Thymus (tissue), 11 donors: ENCODE measurements around the gene FKBP5. TPM values are rescaled to one million over a fixed set of nuclear protein-coding genes. Genes with fewer than 3 reads are reported as not detected.
A peak's percentile ranks its signal among the peaks of the same experiment; 100 is the strongest.

Experiments used
- DNase-seq, 9 donors: peaks; one replicate each; pipeline ENCODE4 v3.0.0-alpha.2; 2013; ENCODE audit warnings: low spot score in 9 of 9, low read depth in 6 of 9, missing footprints in 1 of 9
- H3K27ac ChIP-seq, 2 donors: one replicate each; pipeline ENCODE4 v1.5.1; 2013; ENCODE audit warnings: control low read depth in 1 of 2, low read depth in 1 of 2, low read length in 1 of 2, mild to moderate bottlenecking in 1 of 2, moderate library complexity in 1 of 2
- H3K27me3 ChIP-seq, 2 donors: one replicate each; pipeline ENCODE4 v1.5.1; 2013; ENCODE audit warnings: low read length in 1 of 2; ENCODE audit not compliant: control insufficient read depth in 2 of 2, insufficient read depth in 1 of 2
- H3K36me3 ChIP-seq, 2 donors: one replicate each; pipeline ENCODE4 v1.5.1; 2013; ENCODE audit warnings: low read length in 1 of 2, mild to moderate bottlenecking in 1 of 2, moderate library complexity in 1 of 2; ENCODE audit not compliant: control insufficient read depth in 2 of 2, insufficient read depth in 2 of 2
- H3K4me1 ChIP-seq, 2 donors: one replicate each; pipeline ENCODE4 v1.5.1; 2013; ENCODE audit warnings: low read length in 2 of 2; ENCODE audit not compliant: control insufficient read depth in 2 of 2, insufficient read depth in 2 of 2
- H3K4me3 ChIP-seq, 2 donors: one replicate each; pipeline ENCODE4 v1.5.1; 2013; ENCODE audit warnings: low read length in 2 of 2, control low read depth in 1 of 2, mild to moderate bottlenecking in 1 of 2
- H3K9me3 ChIP-seq, 2 donors: one replicate each; pipeline ENCODE4 v1.5.1; 2013; ENCODE audit warnings: low read length in 1 of 2, mild to moderate bottlenecking in 1 of 2; ENCODE audit not compliant: control insufficient read depth in 2 of 2, insufficient read depth in 1 of 2
- WGBS: extraction: QIAGEN DNeasy Blood & Tissue Kit; methylation state at CpG from one replicate; pipeline ENCODE4 v1.1.7; 2013; 5-methylcytosine and 5-hydroxymethylcytosine counted together
- polyA plus RNA-seq: library from polyadenylated mRNA; stranded (reverse); fragments of 200-250 nt; gene quantifications from one replicate; pipeline ENCODE4 v1.2.3, GENCODE V29; 2013
- total RNA-seq: library from RNA; stranded (reverse); fragments of 120-200 nt; gene quantifications from one replicate; pipeline ENCODE4 v1.2.4, GENCODE V29; 2013
- donor health status: healthy.

The FKBP5 gene
- total and polyA plus RNA-seq, 2 donors = 34.2 to 338 TPM

DNA sequence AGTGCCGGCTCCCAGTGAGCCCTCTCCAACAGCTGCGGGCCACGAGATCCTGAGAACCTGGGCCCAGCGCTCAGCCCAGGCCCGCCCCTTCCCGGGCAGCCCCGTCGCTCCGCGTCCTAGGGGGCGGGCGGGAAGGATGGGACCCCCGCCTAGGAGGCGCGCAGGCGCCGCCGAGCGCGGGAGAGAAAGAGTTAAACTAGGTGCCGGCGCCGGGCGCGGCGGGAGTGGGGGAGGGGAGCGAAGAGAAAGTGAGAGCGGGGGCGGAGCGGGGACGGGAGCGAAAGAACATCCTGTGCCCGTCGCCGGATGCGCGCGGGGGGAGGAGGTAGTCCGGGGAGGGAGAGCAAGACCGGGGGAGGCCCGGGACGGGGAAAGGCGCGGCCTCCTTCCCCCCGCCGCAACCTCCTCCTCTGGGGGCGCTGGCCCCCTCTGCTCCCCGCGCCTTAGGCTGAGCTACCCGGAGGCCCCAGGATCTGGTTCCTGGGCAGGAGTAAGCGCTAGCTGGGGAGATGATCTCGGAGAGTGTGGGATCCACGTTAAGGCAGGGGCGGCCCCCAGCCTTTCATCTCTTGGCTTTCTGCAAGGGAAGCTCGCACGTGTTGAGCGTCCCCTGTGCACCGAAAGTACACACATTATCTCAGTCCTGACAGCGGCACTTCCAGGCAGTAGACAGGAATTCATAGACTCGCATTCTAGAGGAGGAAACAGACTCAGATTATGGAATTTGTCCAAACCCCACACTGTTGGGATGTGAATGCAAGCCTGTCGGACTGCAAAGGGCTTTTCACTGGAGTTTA, 43.2 kb upstream of the FKBP5 start:
- Histone ChIP-seq H3K4me1 (peaks cover 62 to 87% of the 10 kb centered on the region in 2 donors), H3K27ac (peak overlapping the region; percentile 99 to 100), H3K4me3 (peak overlapping the region; percentile 75 to 92), H3K9me3 (peaks cover 0 to 9% of the 10 kb centered on the region in 2 donors), H3K36me3 (no peaks in the 10 kb centered on the region), H3K27me3 (no peaks in the 10 kb centered on the region)
- DNase-seq = peak; percentile 85 to 98 (median 93)
- WGBS = 1% methylated on average over 61 of the region's 61 CpGs

DNA sequence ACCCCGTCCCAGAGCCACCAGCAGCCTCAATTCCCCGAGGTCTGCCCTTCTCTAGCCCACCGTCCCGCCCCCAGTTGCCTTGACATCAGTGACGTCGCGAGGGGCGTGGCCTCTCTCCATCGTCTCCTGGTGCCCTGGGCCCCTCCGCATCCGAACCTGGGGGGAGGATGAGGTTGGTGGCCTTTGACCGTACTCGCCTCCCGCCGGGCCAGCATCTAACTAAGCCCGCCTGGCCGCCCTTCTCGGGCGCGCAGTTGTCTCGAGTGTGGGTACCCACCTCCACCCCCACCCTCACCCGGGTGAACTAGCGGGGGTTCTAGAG, 42.7 kb upstream of the FKBP5 start:
- under 1% methylated on average over 23 of the region's 23 CpGs for WGBS
- H3K27me3 ChIP-seq = no peaks in the 10 kb centered on the region
- peak overlapping the region; percentile 75 to 92 for H3K4me3 ChIP-seq
- H3K27ac ChIP-seq = peak overlapping the region; percentile 99 to 100
- peaks cover 63 to 87% of the 10 kb centered on the region in 2 donors for H3K4me1 ChIP-seq
- H3K9me3 ChIP-seq = peaks cover 0 to 9% of the 10 kb centered on the region in 2 donors
- peak; percentile 82 to 98 (median 95) for DNase-seq
- H3K36me3 ChIP-seq = no peaks in the 10 kb centered on the region

DNA sequence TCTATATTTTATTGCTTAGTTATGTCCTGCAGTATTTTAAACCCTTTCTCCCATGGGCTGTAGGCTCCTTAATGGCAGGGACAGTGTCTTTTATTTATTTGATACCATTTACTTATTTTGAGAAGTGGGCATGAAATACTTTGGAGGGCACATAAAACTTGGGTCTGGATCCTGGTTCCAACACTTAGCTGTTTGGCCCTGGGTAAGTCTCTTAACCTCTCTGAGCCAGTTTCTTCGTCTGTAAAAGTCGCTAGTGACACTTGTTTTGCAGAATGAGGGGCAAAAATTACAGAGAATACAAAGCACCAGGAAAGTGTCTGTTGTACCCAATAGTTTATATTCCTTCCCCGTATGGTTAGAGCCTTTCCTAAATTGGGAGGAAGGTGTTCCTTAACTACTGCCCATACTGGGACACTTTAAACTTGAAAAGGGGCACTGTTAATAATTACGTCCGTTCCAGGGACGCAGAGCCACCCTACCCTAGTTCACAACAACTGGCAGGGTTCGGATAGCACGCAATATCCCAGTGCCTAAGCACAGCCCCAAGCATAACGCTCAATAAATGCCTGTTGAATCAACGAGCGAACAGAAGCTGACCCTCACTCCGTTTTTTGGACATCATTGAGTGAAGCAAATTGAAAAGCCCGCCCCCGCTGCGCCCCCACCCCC, 42.2 kb upstream of the FKBP5 start:
- no peaks in the 10 kb centered on the region for H3K36me3 ChIP-seq
- H3K27ac ChIP-seq = peak overlapping the region; percentile 99 to 100
- WGBS = 12% methylated on average over 15 of the region's 15 CpGs
- peaks cover 0 to 9% of the 10 kb centered on the region in 2 donors for H3K9me3 ChIP-seq
- peaks cover 65 to 87% of the 10 kb centered on the region in 2 donors for H3K4me1 ChIP-seq
- H3K27me3 ChIP-seq = no peaks in the 10 kb centered on the region
- peak overlapping the region; percentile 75 to 92 for H3K4me3 ChIP-seq
- peak in 1 of 9 donors; percentile 39 for DNase-seq

DNA sequence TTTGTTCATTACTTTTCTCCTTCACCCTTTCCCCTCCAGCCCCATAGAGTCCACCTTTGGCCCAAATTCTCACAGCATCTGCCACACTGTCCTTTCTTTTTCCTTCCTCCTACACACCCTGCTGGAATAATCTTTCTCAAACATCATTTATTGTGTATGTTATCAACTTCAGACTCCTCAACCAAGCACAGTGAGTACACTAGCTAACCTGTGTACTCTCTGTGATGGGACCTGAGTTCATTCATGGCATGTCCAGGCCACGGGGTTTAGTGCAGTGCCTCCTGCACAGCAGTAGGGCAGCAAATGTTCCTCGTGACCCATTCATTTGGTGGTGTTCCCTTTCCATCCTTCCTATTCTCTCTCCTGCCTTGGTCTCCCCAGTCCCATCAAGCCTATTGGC, 41.0 kb upstream of the FKBP5 start:
- Histone ChIP-seq H3K9me3 (peaks cover 0 to 9% of the 10 kb centered on the region in 2 donors), H3K36me3 (no peaks in the 10 kb centered on the region), H3K27me3 (no peaks in the 10 kb centered on the region), H3K4me1 (peaks cover 63 to 88% of the 10 kb centered on the region in 2 donors), H3K27ac (peak overlapping the region; percentile 99 to 100), H3K4me3 (peak overlapping the region in 1 of 2 donors; percentile 80)
- DNase-seq = peak in 1 of 9 donors; percentile 46
- WGBS = 41% methylated on average over 2 of the region's 2 CpGs

DNA sequence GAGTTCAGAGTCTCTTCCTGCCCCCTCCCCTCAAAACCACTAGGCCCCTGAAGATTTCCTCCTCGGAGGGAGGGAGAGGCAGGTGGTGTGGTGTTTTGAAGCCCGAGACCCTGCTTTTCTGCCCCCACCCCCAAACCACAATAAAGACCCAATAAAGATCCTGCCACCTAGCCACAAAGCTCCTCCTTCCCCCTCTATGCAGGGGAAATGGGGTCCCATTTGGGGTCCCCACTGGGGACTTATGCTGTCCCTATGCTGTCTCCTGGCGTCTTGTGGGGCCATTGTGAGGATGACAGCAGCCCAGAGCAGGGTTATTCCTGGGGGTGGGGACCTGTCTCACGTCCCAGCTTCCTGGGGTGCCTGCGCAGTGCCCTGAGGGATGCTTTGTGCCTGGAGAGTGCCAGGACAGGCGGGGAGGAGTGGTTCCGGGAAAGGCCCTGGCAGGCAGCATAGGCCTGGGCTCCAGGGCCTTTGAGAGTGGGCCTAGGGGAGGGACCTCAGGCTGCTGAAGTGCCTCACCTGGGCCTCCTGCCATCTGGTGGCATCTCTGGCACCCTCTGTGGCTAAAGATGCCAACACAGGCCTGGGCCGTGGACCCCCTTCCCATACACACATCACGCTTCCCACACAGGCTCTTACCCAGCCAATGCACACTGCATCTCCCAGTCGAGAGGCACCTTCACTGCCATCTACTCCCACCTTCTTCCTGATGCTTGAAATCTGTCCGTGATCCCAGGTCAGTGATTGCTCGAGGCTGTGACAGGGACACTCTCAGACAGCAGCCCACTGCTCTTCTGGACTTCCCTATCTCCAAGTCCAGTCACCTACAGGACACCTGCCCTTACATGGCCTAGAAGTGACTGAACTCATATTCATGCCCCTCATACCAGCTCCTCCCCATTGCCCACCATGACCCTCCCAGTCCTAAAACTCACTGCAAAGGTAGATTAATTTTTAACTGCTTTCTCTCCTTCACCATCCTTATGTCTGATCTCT, 40.3 kb upstream of the FKBP5 start:
- Histone ChIP-seq H3K36me3 (no peaks in the 10 kb centered on the region), H3K27me3 (no peaks in the 10 kb centered on the region), H3K4me1 (peaks cover 64 to 91% of the 10 kb centered on the region in 2 donors), H3K9me3 (peaks cover 0 to 9% of the 10 kb centered on the region in 2 donors), H3K27ac (peak overlapping the region; percentile 99 to 100), H3K4me3 (peak overlapping the region; percentile 78 to 80)
- WGBS = 19% methylated on average over 12 of the region's 12 CpGs
- peak in 5 of 9 donors; percentile 46 to 86 (median 66) for DNase-seq

DNA sequence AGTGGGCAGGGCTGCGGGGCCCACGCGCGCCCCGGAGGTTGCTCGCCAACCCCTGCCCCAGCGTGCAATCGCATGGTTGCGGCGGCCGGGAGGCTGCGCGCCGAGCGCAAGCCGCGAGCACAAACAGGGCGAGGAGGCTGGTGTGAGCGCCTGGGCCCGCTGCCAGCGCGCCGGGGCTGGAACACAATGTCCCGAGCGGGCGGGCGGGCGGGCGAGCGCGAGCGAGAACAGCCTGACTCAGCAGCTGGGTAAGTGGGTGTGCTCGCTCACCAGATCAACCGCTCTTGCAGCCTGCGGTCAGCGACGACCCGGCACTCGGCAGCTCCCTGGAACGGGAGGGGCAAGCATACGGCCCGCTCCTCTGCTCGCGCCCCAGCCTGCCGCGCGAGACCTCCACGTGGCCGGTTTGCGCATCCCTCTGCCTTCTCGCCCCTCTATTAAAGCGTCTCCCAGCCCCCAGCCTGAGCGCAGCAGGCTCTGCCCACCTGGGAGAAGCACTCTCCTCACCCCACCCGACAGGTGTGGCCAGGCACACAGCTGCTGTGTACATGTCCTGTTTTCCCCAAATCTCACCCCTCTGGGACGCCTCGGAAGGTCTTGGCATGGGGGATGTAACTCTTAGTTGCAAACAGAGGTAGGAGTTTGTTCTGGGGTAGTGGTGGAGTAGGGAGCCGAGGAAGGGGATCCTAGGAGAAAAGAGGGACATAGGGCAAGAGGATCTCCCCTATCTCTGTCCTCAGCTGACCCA, 39.4 kb upstream of the FKBP5 start:
- DNase-seq = peak in 7 of 9 donors; percentile 67 to 89 (median 76)
- Histone ChIP-seq H3K36me3 (no peaks in the 10 kb centered on the region), H3K27ac (peak overlapping the region; percentile 99 to 100), H3K9me3 (peaks cover 0 to 9% of the 10 kb centered on the region in 2 donors), H3K4me1 (peaks cover 62 to 90% of the 10 kb centered on the region in 2 donors), H3K4me3 (peak overlapping the region; percentile 78 to 80), H3K27me3 (no peaks in the 10 kb centered on the region)
- WGBS = under 1% methylated on average over 57 of the region's 57 CpGs

DNA sequence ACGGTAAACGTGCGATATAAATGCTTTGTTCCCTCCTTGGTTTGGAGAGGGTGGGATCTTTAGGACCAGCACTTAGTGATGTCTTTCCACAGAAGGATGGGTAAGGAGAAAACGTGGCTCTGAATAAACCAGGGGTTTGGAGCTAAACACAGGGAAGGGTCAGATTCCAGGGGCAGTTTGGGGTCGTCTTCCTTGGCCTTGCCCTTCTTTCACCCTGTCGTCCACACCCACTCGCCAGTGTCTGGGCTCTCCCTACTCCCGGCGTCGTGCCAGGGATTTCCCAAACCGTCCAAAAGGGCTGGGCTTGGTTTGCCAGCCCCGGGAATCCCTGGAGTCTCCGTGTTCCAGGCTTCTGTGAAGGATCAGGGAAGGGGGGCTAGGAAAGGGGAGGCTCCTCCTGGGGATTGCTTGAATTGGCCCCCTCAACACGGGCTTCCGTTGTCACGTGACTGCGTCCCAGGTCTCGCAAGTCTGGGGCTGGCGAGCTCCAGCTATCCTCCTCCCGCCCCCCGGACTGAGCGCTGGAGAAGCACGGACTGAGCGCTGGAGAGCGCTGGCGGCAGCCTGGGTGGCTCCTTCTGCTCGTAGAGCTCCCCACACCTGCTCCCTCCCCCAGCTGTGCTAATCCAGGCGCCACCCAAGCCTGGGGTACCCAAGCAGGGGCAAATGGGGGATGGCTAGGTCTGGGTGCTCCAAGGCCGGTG, 38.7 kb upstream of the FKBP5 start:
- 23% methylated on average over 29 of the region's 29 CpGs for WGBS
- DNase-seq = peak in 2 of 9 donors; percentile 55 to 76
- H3K4me1 ChIP-seq = peaks cover 60 to 88% of the 10 kb centered on the region in 2 donors
- peak overlapping the region; percentile 78 to 80 for H3K4me3 ChIP-seq
- H3K9me3 ChIP-seq = peaks cover 0 to 9% of the 10 kb centered on the region in 2 donors
- no peaks in the 10 kb centered on the region for H3K36me3 ChIP-seq
- H3K27ac ChIP-seq = peak overlapping the region; percentile 99 to 100
- H3K27me3 ChIP-seq = no peaks in the 10 kb centered on the region
